Kidney capillary endothelial cell (primary cell): ENCODE data around the gene B4GALNT2.
"Not testable (repeated sequence)": the region's sequence is repeated elsewhere in the genome, so short reads cannot be mapped to it uniquely, and the experiment has no call there.

ENCODE experiments used
- DNase-seq: peaks from one replicate; pipeline ENCODE4 v3.0.0-alpha.2; 2018; ENCODE audit warnings: low spot score

Gene B4GALNT2

GRCh38 chr17:49180998-49181635 lies 48.5 kb downstream of the B4GALNT2 start:
- DNase-seq = no peak

GRCh38 chr17:49183341-49183740 lies 50.8 kb downstream of the B4GALNT2 start:
- no peak for DNase-seq

- DNase-seq = no peak
Observed at GRCh38 chr17:49183801-49184200, 51.2 kb downstream of the B4GALNT2 start.

- not testable (repeated sequence) for DNase-seq
Observed at GRCh38 chr17:49184522-49184921, 52.0 kb downstream of the B4GALNT2 start.

GRCh38 chr17:49185381-49185780 lies 52.8 kb downstream of the B4GALNT2 start:
- not testable (repeated sequence) for DNase-seq

GRCh38 chr17:49187301-49187700 lies 54.7 kb downstream of the B4GALNT2 start:
- no peak for DNase-seq

GRCh38 chr17:49190932-49191331 lies 58.4 kb downstream of the B4GALNT2 start:
- no peak for DNase-seq

- DNase-seq = no peak
Observed at GRCh38 chr17:49191409-49191916, 58.9 kb downstream of the B4GALNT2 start.

GRCh38 chr17:49191917-49192741 lies 59.6 kb downstream of the B4GALNT2 start:
- peak; percentile 74 for DNase-seq

GRCh38 chr17:49193513-49194296 lies 61.1 kb downstream of the B4GALNT2 start:
- DNase-seq = no peak

- no peak for DNase-seq
Observed at GRCh38 chr17:49194297-49194607, 61.7 kb downstream of the B4GALNT2 start.

- DNase-seq = no peak
Observed at GRCh38 chr17:49195751-49196150, 63.2 kb downstream of the B4GALNT2 start.

GRCh38 chr17:49196520-49196919 lies 64.0 kb downstream of the B4GALNT2 start:
- DNase-seq = no peak

GRCh38 chr17:49197346-49197998 lies 64.9 kb downstream of the B4GALNT2 start:
- no peak for DNase-seq

- DNase-seq = no peak
Observed at GRCh38 chr17:49198211-49198610, 65.6 kb downstream of the B4GALNT2 start.

- no peak for DNase-seq
Observed at GRCh38 chr17:49200423-49201083, 68.0 kb downstream of the B4GALNT2 start.

- peak; percentile 89 for DNase-seq
Observed at GRCh38 chr17:49201481-49201927, 68.9 kb downstream of the B4GALNT2 start.

GRCh38 chr17:49203796-49204195 lies 71.2 kb downstream of the B4GALNT2 start:
- DNase-seq = no peak

- DNase-seq = no peak
Observed at GRCh38 chr17:49204516-49204915, 71.9 kb downstream of the B4GALNT2 start.

- DNase-seq = no peak
Observed at GRCh38 chr17:49209061-49209571, 76.5 kb downstream of the B4GALNT2 start.
